Liver (tissue), 9 donors: ENCODE results near the gene SLC24A3. TPM values are rescaled to one million over a fixed set of nuclear protein-coding genes. Genes with fewer than 3 reads are reported as not detected.

Experiments used
- DNase-seq: peaks from one replicate; pipeline ENCODE4 v3.0.0-alpha.2; 2017; ENCODE audit warnings: low spot score
- H3K27ac ChIP-seq, 2 donors: one replicate each; pipeline ENCODE4 v1.7.0; 2013; ENCODE audit warnings: inconsistent platforms in 2 of 2, low read length in 2 of 2, control low read depth in 1 of 2, low read depth in 1 of 2, mild to moderate bottlenecking in 1 of 2
- H3K27me3 ChIP-seq, 4 donors: one replicate each; pipeline versions ENCODE4 v1.6.1 to v1.7.0; 2013; ENCODE audit warnings: low read length in 3 of 4, inconsistent platforms in 1 of 4, mild to moderate bottlenecking in 1 of 4, moderate library complexity in 1 of 4; ENCODE audit not compliant: control insufficient read depth in 4 of 4, insufficient read depth in 4 of 4
- H3K36me3 ChIP-seq, 4 donors: one replicate each; pipeline versions ENCODE4 v1.6.1 to v1.7.0; 2013; ENCODE audit warnings: low read length in 3 of 4, mild to moderate bottlenecking in 3 of 4, low read depth in 1 of 4, moderate library complexity in 1 of 4; ENCODE audit not compliant: control insufficient read depth in 4 of 4, insufficient read depth in 3 of 4
- H3K4me1 ChIP-seq, 4 donors: one replicate each; pipeline versions ENCODE4 v1.6.1 to v1.7.0; 2013; ENCODE audit warnings: low read length in 3 of 4, mild to moderate bottlenecking in 3 of 4, moderate library complexity in 1 of 4; ENCODE audit not compliant: control insufficient read depth in 4 of 4, insufficient read depth in 4 of 4
- H3K4me3 ChIP-seq, 3 donors: one replicate each; pipeline versions ENCODE4 v1.6.1 to v1.7.0; 2013; ENCODE audit warnings: low read length in 3 of 3, control low read depth in 1 of 3, low read depth in 1 of 3, mild to moderate bottlenecking in 1 of 3
- H3K9ac ChIP-seq, 2 donors: one replicate each; pipeline ENCODE4 v1.7.0; 2013; ENCODE audit warnings: low read length in 2 of 2, mild to moderate bottlenecking in 2 of 2, moderate library complexity in 2 of 2, control low read depth in 1 of 2, low read depth in 1 of 2
- H3K9me3 ChIP-seq, 4 donors: one replicate each; pipeline versions ENCODE4 v1.6.1 to v1.7.0; 2013; ENCODE audit warnings: low read length in 3 of 4; ENCODE audit not compliant: control insufficient read depth in 4 of 4
- ATF3 ChIP-seq: IDR thresholded peaks from 2 replicates; pipeline ENCODE4 v1.6.1; 2016; ENCODE audit warnings: antibody characterized with exemption
- EGR1 ChIP-seq, 2 donors: IDR thresholded peaks; 2 replicates each; pipeline ENCODE4 v1.6.1; 2016 to 2018; ENCODE audit warnings: antibody characterized with exemption in 2 of 2, low read depth in 2 of 2
- FOXA1 ChIP-seq: IDR thresholded peaks from 2 replicates; pipeline ENCODE4 v1.6.1; 2016; ENCODE audit warnings: antibody characterized with exemption
- FOXA2 ChIP-seq: IDR thresholded peaks from 2 replicates; pipeline ENCODE4 v1.6.1; 2016; ENCODE audit warnings: antibody characterized with exemption
- GABPA ChIP-seq, 2 donors: IDR thresholded peaks in 1 of 2; conservative IDR thresholded peaks in 1 of 2; 2 replicates each; pipeline ENCODE4 v1.6.1; 2016; ENCODE audit warnings: antibody characterized with exemption in 2 of 2, mild to moderate bottlenecking in 1 of 2, moderate library complexity in 1 of 2
- HNF4A ChIP-seq, 2 donors: conservative IDR thresholded peaks; 2 replicates each; pipeline ENCODE4 v1.6.1; 2016; ENCODE audit warnings: antibody characterized with exemption in 2 of 2, mild to moderate bottlenecking in 2 of 2
- HNF4G ChIP-seq: IDR thresholded peaks from 2 replicates; pipeline ENCODE4 v1.6.1; 2016; ENCODE audit warnings: antibody characterized with exemption
- JUND ChIP-seq, 2 donors: IDR thresholded peaks; 2 replicates each; pipeline ENCODE4 v1.6.1; 2016; ENCODE audit warnings: antibody characterized with exemption in 2 of 2
- NR2F2 ChIP-seq: IDR thresholded peaks from 2 replicates; pipeline ENCODE4 v1.6.1; 2016; ENCODE audit warnings: antibody characterized with exemption
- RAD21 ChIP-seq, 2 donors: IDR thresholded peaks; 2 replicates each; pipeline ENCODE4 v1.6.1; 2016; ENCODE audit warnings: antibody characterized with exemption in 2 of 2, mild to moderate bottlenecking in 2 of 2
- REST ChIP-seq: IDR thresholded peaks from 2 replicates; pipeline ENCODE4 v1.6.1; 2016; ENCODE audit warnings: antibody characterized with exemption, mild to moderate bottlenecking
- RXRA ChIP-seq, 2 donors: IDR thresholded peaks; 2 replicates each; pipeline ENCODE4 v1.6.1; 2017 to 2018; ENCODE audit warnings: antibody characterized with exemption in 2 of 2, mild to moderate bottlenecking in 1 of 2
- SP1 ChIP-seq: IDR thresholded peaks from 2 replicates; pipeline ENCODE4 v1.6.1; 2018; ENCODE audit warnings: antibody characterized with exemption, mild to moderate bottlenecking
- TAF1 ChIP-seq: conservative IDR thresholded peaks from 2 replicates; pipeline ENCODE4 v1.6.1; 2016; ENCODE audit warnings: antibody characterized with exemption, mild to moderate bottlenecking
- YY1 ChIP-seq: IDR thresholded peaks from 2 replicates; pipeline ENCODE4 v1.6.1; 2016; ENCODE audit warnings: antibody characterized with exemption, mild to moderate bottlenecking
- WGBS: extraction: QIAGEN DNeasy Blood & Tissue Kit; methylation state at CpG from one replicate; pipeline ENCODE4 v1.1.7; 2013; 5-methylcytosine and 5-hydroxymethylcytosine counted together
- polyA plus RNA-seq, 2 donors: library from polyadenylated mRNA; stranded (reverse) in 1 of 2; unstranded in 1 of 2; fragments of 200-250 nt in 1 of 2; fragments of >200 nt in 1 of 2; fragmentation: Nextera tagmentation in 1 of 2; extraction: Ambion mirVana in 1 of 2; gene quantifications; one replicate each; pipeline versions ENCODE4 v1.2.1 to v1.2.3, GENCODE V29; 2013 to 2015
- total RNA-seq, 2 donors: library from RNA; depleted of rRNA; stranded (reverse); fragments of >200 nt; gene quantifications; one replicate each; pipeline ENCODE4 v1.2.3, GENCODE V29; 2014
- TF ChIP-seq, protein P1 (sequence below): IDR thresholded peaks from 2 replicates; pipeline ENCODE4 v1.6.1; 2016; ENCODE audit warnings: antibody characterized with exemption
- TF ChIP-seq, protein P2 (sequence below): IDR thresholded peaks from 2 replicates; pipeline ENCODE4 v1.6.1; 2016; ENCODE audit warnings: antibody characterized with exemption
- donor health status: healthy.
- donor health status: healthy.
- donor health status: healthy.
- donor health status: healthy.
- donor health status: healthy.

SLC24A3 gene
- total and polyA plus RNA-seq, 4 donors: 0.28 to 1.8 (median 0.46) TPM

DNA sequence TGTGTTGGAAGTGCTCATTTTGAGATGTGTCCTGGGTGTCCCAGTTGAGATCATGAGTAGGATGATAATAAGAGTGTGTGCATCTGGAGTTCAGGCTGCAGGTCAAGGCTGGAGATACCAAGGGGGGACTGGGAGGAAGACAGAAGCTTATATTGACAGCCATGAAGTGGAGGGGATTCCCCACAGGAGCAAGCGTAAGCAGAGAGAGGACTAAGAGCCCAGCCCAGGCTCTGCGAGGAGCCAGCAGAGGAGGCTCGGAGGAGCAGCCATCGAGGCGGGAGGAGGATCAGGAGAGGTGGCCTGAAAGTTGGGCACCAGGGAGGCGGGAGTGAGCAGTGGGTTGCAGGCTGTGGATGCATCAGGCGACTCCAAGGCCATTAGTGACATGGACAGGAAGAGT is 116.2 kb downstream of the SLC24A3 start:
- no peaks in the 10 kb centered on the region for H3K4me1 ChIP-seq
- no peak for DNase-seq
- H3K36me3 ChIP-seq: no peaks in the 10 kb centered on the region
- TF ChIP-seq FOXA2: no peak
- TF ChIP-seq GABPA (IDR thresholded peaks at IDR 0.05 in 1 of 2, conservative IDR thresholded peaks at IDR 0.05 in 1 of 2): no peak
- TF ChIP-seq NR2F2: no peak
- TF ChIP-seq RAD21 (IDR thresholded peaks at IDR 0.05): no peak
- TF ChIP-seq HNF4G: no peak
- H3K4me3 ChIP-seq: no peak overlapping the region
- H3K9ac ChIP-seq: no peak overlapping the region
- H3K27ac ChIP-seq: no peak overlapping the region
- WGBS: 75% methylated on average over 7 of the region's 7 CpGs
- no peaks in the 10 kb centered on the region for H3K9me3 ChIP-seq
- peaks cover 0 to 3% (median 0%) of the 10 kb centered on the region in 4 donors for H3K27me3 ChIP-seq

DNA sequence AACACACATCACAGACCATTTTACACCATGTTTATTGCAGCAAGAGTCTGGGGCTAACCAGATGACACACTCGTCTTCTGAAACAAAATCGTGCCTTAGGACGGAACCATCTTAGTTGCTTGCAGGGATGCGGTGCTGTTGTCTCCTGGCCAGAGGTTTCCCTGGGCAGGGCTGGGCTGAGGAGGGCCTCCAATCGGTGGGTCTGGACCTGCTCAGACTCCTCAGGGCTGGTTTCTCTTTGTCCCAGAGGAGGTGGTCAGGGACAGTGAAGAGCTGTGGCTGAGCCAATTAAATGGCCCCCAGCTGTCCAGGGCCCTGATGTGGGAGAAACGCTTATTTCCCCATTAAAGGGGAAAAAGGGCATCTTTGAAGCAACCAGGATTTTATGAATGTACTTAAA is 117.6 kb downstream of the SLC24A3 start:
- Histone ChIP-seq H3K27me3 (peaks cover 0 to 3% (median 0%) of the 10 kb centered on the region in 4 donors), H3K9ac (no peak overlapping the region), H3K27ac (no peak overlapping the region), H3K4me1 (no peaks in the 10 kb centered on the region), H3K36me3 (no peaks in the 10 kb centered on the region), H3K9me3 (no peaks in the 10 kb centered on the region), H3K4me3 (no peak overlapping the region)
- DNase-seq: no peak
- TF ChIP-seq RXRA (IDR thresholded peaks at IDR 0.05) (no peak), HNF4A (conservative IDR thresholded peaks at IDR 0.05) (no peak), REST (no peak), RAD21 (IDR thresholded peaks at IDR 0.05) (no peak), HNF4G (no peak), JUND (IDR thresholded peaks at IDR 0.05) (no peak), ATF3 (no peak)
- TF ChIP-seq, protein P1, sequence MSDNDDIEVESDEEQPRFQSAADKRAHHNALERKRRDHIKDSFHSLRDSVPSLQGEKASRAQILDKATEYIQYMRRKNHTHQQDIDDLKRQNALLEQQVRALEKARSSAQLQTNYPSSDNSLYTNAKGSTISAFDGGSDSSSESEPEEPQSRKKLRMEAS: no peak
- WGBS: 81% methylated on average over 6 of the region's 6 CpGs

DNA sequence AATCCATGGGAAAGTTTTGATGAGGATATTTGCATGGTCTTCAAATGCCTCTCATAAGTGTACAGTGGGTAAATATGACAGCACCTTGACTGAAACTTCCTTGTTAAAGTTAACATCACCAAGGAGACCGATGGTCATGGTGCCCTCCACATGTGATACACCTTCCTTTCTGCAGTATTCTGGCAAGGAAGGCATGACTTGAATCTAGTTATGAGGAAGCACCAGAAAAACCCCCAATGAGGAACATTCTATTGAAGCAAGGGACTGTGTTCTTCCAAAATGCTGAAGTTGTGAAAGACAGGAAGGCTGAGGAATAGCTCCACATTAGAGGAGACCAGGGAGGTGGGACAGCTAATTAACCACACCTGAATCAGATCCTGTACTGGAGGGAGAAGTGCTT is 118.3 kb downstream of the SLC24A3 start:
- WGBS: 70% methylated on average over 1 of the region's 1 CpG
- no peak for DNase-seq
- H3K27ac ChIP-seq: no peak overlapping the region
- no peak overlapping the region for H3K9ac ChIP-seq
- H3K4me1 ChIP-seq: no peaks in the 10 kb centered on the region
- H3K9me3 ChIP-seq: no peaks in the 10 kb centered on the region
- TF ChIP-seq YY1 (no peak), ATF3 (no peak), FOXA1 (no peak), FOXA2 (no peak), EGR1 (IDR thresholded peaks at IDR 0.05; ENCODE audit: low read depth in 2 of 2) (no peak), TAF1 (no peak), RXRA (IDR thresholded peaks at IDR 0.05) (no peak), SP1 (no peak)
- TF ChIP-seq, protein P2, sequence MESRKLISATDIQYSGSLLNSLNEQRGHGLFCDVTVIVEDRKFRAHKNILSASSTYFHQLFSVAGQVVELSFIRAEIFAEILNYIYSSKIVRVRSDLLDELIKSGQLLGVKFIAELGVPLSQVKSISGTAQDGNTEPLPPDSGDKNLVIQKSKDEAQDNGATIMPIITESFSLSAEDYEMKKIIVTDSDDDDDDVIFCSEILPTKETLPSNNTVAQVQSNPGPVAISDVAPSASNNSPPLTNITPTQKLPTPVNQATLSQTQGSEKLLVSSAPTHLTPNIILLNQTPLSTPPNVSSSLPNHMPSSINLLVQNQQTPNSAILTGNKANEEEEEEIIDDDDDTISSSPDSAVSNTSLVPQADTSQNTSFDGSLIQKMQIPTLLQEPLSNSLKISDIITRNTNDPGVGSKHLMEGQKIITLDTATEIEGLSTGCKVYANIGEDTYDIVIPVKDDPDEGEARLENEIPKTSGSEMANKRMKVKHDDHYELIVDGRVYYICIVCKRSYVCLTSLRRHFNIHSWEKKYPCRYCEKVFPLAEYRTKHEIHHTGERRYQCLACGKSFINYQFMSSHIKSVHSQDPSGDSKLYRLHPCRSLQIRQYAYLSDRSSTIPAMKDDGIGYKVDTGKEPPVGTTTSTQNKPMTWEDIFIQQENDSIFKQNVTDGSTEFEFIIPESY: no peak
- TF ChIP-seq, protein P1: no peak
- H3K36me3 ChIP-seq: no peaks in the 10 kb centered on the region
- peaks cover 0 to 3% (median 0%) of the 10 kb centered on the region in 4 donors for H3K27me3 ChIP-seq
- H3K4me3 ChIP-seq: no peak overlapping the region
